GM19467 (cell line): ENCODE data around the gene IFT22.
"Not testable (repeated sequence)": the region's sequence is repeated elsewhere in the genome, so short reads cannot be mapped to it uniquely, and the experiment has no call there.

Experiments used
- ATAC-seq: cut with Tn5 transposase; IDR thresholded peaks from one replicate; pipeline ENCODE4 v1.9.1; 2021; ENCODE audit warnings: mild to moderate bottlenecking, moderate library complexity; ENCODE audit not compliant: unreplicated experiment

IFT22 gene

GRCh38 chr7:101321491-101322401 lies at the start of gene IFT22:
TSS of gene IFT22 (minus strand) at chr7:101321812. CDS start at chr7:101321709, 103 bp downstream.
- peak; percentile 97 for ATAC-seq

DNA sequence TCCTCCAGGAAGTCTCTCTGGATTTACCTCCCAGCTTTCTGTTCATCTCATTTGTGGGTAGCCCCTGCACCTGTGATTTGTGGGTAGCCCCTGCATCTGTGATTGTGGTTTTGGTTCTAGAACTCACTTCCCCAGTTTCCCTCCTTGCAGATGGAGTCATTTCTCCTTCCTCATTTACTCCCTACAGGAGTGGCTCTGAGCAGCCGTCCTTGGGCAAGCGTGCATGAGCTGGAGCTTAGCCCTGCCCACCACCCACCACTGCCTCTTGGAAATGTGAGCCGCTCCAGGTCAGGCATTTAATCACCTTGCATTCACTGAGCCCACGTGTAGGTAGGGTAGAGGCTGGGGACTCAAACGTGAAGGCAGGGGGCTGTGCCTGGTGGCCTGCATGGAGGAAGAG lies 49.2 kb upstream of the IFT22 start:
- ATAC-seq: no peak

- no peak for ATAC-seq
Observed at GRCh38 chr7:101368422-101369165, 47.0 kb upstream of the IFT22 start.

- no peak for ATAC-seq
Observed at GRCh38 chr7:101367676-101368075, 46.1 kb upstream of the IFT22 start.

DNA sequence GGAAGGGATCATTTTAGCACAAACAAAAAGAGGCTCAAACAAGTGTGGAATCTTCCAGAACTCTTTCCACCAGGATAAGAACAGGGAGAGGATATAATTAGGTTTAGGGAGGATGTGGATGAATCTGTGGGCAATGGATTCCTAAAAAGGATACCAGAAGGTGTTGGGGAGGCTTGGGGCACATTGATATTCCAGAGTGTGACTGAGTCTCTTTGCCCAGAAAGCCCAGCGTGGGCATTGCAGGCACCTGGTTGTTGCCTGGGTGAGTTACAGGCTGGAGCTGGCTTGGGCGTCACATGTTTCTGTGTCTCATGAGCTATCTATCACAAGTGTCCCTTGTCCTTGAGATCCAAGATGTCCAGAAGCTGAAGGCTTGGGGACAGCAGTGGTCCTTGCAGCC lies 44.3 kb upstream of the IFT22 start:
- no peak for ATAC-seq

GRCh38 chr7:101363734-101364374 lies 42.2 kb upstream of the IFT22 start:
- no peak for ATAC-seq

DNA sequence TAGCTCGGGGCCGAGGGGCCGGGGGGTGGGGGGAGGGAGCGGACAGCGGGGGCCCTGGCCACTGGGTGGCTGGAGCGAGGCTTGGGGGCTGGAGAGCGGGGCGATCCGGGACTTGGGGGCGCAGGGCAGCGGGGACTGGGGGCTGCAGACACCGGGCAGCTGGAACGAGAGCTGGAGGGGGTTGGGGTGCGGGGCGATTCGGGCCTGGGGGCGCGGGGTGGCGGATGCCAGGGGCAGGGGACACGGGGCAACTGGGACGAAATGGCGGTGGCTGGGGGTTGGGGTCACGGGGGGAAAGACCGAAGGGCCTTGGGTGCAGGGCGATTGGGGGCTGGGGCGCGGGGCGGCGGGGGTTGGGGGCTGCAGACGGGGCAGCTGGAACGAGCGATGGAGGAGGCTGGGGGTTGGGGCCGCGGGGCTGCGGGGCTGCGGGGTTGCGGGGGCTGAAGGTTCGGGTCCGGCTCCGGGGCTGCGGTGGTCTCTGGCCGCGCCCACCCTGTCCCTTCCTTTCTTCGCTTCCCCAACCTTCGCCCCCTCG lies 41.7 kb upstream of the IFT22 start:
- ATAC-seq: no peak

GRCh38 chr7:101362334-101363195 lies 41.0 kb upstream of the IFT22 start, which contains the start of gene COL26A1:
TSS of gene COL26A1 (plus strand) at chr7:101362875. CDS start at chr7:101363033, 158 bp downstream.
- ATAC-seq: no peak

GRCh38 chr7:101357433-101357832 lies 35.8 kb upstream of the IFT22 start:
- no peak for ATAC-seq

- ATAC-seq: no peak
Observed at GRCh38 chr7:101352920-101353308, 31.3 kb upstream of the IFT22 start.

DNA sequence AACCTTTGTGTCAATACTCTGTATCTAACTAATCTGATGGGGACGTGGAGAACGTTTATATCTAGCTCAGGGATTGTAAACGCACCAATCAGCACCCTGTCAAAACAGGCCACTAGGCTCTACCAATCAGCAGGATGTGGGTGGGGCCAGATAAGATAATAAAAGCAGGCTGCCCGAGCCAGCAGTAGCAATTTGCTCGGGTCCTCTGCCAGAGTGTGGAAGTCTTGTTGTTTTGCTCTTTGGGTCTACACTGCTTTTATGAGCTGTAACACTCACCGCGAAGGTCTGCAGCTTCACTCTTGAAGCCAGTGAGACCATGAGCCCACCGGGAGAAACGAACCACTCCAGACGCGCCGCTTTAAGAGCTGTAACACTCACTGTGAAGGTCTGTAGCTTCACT lies 27.7 kb upstream of the IFT22 start:
- ATAC-seq: not testable (repeated sequence)

DNA sequence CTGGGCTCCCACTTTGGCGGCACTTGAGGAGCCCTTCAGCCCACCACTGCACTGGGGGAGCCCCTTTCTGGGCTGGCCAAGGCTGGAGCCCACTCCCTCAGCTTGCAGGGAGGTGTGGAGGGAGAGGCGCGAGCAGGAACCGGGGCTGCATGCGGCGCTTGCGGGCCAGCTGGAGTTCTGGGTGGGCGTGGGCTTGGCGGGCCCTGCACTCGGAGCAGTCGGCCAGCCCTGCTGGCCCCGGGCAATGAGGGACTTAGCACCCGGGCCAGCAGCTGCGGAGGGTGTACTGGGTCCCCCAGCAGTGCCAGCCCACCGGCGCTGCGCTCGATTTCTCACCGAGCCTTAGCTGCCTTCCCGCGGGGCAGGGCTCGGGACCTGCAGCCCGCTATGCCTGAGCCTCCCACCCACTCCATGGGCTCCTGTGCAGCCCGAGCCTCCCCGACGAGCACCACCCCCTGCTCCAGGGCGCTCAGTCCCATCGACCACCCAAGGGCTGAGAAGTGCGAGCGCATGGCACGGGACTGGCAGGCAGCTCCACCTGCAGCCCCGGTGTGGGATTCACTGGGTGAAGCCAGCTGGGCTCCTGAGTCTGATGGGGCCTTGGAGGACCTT lies 26.9 kb upstream of the IFT22 start:
- not testable (repeated sequence) for ATAC-seq

DNA sequence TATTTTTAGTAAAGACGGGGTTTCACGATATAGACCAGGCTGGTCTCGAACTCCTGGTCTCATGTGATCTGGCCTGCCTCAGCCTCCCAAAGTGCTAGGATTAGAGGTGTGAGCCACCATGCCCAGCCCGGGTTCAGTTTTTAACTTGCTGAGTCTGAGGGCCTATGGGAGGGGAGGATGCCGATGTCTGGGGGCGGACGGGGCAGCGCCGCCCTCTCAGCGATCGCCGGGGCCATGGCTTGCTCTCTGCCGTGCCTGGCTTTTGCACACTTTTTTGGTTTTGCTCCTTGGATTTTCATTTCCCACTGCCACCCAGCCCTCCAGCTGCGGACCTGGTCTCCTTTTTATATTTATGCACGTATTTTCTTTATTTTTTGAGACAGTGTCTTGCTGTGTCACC lies 25.9 kb upstream of the IFT22 start:
- no peak for ATAC-seq

GRCh38 chr7:101342892-101343291 lies 21.3 kb upstream of the IFT22 start:
- no peak for ATAC-seq

GRCh38 chr7:101340379-101340778 lies 18.8 kb upstream of the IFT22 start:
- no peak for ATAC-seq

- ATAC-seq: no peak
Observed at GRCh38 chr7:101333912-101334311, 12.3 kb upstream of the IFT22 start.

GRCh38 chr7:101332026-101332425 lies 10.4 kb upstream of the IFT22 start:
- ATAC-seq: no peak

GRCh38 chr7:101330011-101330484 lies 8.4 kb upstream of the IFT22 start:
- no peak for ATAC-seq

GRCh38 chr7:101328159-101328558 lies 6.5 kb upstream of the IFT22 start:
- ATAC-seq: no peak

- no peak for ATAC-seq
Observed at GRCh38 chr7:101319401-101319800, 2.2 kb downstream of the IFT22 start.
